Measurements from ENCODE around the gene GYG1. TPM values are rescaled to one million over a fixed set of nuclear protein-coding genes. Genes with fewer than 3 reads are reported as not detected.

Gene GYG1
- 100 to 1,000 TPM; 149 to 182 (median 169) TPM for polyA plus RNA-seq (ENCODE audit: insufficient read depth in 1 of 5, insufficient read length in 5 of 5, low replicate concordance in 1 of 5)
- long read RNA-seq, donor 1, transcript GYG1-205 (2 exons, 704 nt): minor isoform, 5 of 75 reads
- long read RNA-seq, donor 1, transcript GYG1-201 (7 exons, 1,890 nt): major isoform, 25 of 75 reads
- long read RNA-seq, donor 1, partial matches to known transcripts: 45 of 75 reads
- long read RNA-seq, donor 1, other reads (novel, unspliced or antisense): 0 of 75 reads
- long read RNA-seq, donor 2, transcript GYG1-201 (7 exons, 1,890 nt): major isoform, 19 of 47 reads
- long read RNA-seq, donor 2, partial matches to known transcripts: 27 of 47 reads
- long read RNA-seq, donor 2, other reads (novel, unspliced or antisense): 0 of 47 reads
- long read RNA-seq, donor 3, transcript GYG1-201 (7 exons, 1,890 nt): major isoform, 16 of 38 reads
- long read RNA-seq, donor 3, partial matches to known transcripts: 18 of 38 reads
- long read RNA-seq, donor 3, other reads (novel, unspliced or antisense): 0 of 38 reads
- long read RNA-seq, donor 4, transcript GYG1-201 (7 exons, 1,890 nt): major isoform, 19 of 60 reads
- long read RNA-seq, donor 4, partial matches to known transcripts: 40 of 60 reads
- long read RNA-seq, donor 4, other reads (novel, unspliced or antisense): 0 of 60 reads
- long read RNA-seq, donor 5, transcript GYG1-201 (7 exons, 1,890 nt): major isoform, 37 of 87 reads
- long read RNA-seq, donor 5, partial matches to known transcripts: 47 of 87 reads
- long read RNA-seq, donor 5, other reads (novel, unspliced or antisense): 0 of 87 reads
- long read RNA-seq, donor 6, transcript GYG1-201 (7 exons, 1,890 nt): major isoform, 54 of 102 reads
- long read RNA-seq, donor 6, partial matches to known transcripts: 40 of 102 reads
- long read RNA-seq, donor 6, other reads (novel, unspliced or antisense): 5 of 102 reads
- long read RNA-seq, donor 7, transcript GYG1-201 (7 exons, 1,890 nt): major isoform, 23 of 23 reads
- long read RNA-seq, donor 7, partial matches to known transcripts: 0 of 23 reads
- long read RNA-seq, donor 7, other reads (novel, unspliced or antisense): 0 of 23 reads
- long read RNA-seq, donor 8, transcript GYG1-201 (7 exons, 1,890 nt): major isoform, 9 of 11 reads
- long read RNA-seq, donor 8, partial matches to known transcripts: 0 of 11 reads
- long read RNA-seq, donor 8, other reads (novel, unspliced or antisense): 0 of 11 reads

DNA sequence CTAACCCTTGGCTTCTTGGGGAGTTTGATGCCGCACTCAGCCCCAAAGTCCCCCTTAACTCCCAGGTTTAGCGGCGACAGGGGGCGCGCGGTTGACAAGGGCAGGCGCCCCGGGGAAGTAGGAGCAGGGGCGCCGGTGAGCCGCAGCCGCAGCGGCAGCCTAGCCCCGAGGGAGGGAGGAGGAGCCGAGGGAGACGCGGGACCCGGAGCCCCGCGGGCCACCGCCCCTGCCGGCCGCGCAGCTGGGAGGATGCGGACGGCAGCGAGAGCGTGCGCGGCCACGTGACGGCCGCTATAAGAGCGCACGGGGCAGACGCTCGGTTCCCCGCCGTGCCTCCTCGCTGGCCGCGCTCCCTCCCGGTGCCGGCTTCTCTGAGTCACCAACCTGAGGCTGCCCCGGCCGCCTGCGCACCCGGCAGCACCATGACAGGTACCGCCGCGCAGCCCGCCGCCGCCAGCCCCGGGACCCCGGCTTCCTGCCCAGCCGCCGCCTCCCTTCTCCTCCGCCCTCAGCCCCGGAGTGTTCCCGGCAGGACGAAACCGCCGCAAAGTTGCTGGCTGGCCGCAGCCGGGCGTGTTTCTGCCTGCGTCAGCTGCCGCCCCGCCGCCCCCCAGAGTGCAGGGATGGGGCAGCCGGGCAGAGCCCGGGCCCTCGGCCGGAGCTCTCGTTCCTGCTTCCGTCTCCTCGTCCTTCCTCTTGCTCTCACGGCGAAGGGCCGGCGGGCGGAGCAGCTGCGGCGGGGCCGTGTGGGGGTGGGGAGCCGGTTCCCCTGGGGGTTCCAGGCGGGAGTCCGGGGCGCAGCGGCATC is at the start of gene GYG1:
Gene GYG1 (plus strand): TSS at position 322 of the 808 bp plus-strand sequence. CDS start 101 bp downstream, at position 423.
- DNase-seq: peak; percentile 81 to 86

DNA sequence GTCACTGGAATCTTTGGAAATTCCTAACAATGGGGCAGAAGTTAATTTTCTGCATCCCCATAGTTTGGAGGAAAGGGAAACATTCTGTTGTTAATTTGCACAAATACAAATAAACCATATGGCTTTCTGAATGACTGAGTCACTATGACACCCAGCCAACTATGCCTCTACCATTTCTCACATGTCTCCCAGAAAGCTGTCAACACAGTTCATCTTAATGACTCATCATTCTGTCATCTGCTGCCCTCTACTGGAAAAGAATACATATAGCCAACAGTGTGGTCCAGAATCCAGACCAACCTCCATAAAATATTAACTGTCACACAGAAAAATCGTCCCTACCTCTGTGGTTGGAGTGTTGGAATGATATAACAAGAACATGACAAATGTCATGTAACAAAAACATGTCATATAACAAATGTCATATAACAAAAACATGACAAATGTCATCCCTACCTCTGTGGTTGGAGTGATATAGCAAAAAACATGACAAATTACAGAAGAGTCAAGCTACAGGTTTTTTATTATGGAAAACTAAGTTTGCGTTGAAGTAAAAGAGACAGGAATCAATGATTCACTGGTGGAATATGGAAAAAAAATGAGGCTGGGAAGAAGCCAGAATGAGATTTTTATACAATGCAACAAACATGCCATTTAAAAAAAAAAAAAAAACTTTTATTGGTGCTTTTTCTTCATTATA is 47.7 kb upstream of the GYG1 start:
- peak; percentile 45 to 47 for DNase-seq

DNA sequence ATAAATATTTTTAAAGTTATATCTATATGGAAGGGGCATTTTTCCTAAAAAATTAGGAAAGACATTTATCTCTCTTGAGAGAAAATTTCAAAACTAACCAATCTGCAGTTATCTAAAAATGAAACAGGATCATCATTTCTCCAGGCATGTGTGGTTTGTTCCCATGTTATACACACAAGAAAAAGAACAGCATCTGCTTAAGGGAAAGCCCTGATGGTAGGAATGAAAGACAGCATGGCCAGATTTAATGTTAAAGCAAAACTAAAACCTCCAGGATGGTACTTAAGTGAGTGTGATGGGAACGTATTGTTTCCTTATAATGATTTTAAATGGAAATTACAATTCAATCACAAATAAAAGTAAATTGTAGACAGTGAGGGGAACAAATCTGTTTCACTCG is 46.2 kb upstream of the GYG1 start:
- no peak for DNase-seq

DNA sequence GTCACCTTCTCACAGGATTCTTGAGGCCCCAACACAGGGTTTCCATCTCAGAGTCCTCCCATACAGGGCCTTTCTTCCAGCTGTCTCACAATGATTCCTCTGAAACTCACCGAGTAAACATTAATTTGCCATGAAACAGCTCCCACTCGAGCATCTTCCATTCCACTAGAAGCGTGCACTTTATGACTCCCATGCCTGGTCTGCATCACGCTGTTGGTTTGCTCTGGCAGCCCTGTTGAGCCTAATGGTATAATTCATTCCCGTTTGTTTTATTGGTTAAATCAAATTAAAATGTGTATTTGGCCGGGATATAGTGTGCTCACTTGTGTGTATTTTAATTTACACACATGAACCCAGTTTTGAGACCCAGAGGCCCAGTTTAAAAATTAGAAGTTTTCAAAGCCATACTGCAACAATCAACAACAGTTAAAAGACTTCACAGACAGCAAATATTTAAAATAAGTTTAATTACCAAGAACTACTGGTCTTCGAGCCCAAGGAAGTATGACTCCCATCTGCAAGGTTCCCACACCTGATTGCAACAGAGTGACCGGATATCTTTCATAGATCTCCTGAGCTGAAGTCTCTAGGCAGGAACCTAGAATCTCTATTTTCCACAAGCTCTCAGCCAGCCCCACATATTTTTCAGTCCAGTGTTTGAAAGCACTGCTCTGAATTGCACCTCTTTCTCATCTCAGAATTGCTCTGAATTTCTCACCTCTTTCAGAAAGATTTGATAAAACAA is 42.3 kb upstream of the GYG1 start:
- DNase-seq: no peak

DNA sequence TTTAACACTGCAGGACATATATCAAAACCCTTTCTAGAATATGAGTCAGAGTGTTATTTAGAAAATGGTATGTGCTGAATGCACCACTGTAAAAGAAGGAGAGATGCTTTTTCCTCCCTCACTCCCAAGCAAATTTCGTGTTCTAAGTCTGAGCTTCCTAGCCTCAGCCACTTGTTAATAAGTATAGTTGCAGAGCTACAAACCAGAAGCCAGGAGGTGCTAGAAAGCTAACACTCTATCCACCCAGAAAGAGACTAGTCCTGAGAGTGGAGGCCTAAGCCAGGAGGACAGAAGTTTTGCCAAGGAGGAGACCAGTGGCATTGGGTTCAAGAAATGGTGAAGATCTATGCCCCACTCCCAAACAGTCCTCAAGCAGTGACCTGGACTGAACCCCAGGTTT is 40.5 kb upstream of the GYG1 start:
- no peak for DNase-seq

DNA sequence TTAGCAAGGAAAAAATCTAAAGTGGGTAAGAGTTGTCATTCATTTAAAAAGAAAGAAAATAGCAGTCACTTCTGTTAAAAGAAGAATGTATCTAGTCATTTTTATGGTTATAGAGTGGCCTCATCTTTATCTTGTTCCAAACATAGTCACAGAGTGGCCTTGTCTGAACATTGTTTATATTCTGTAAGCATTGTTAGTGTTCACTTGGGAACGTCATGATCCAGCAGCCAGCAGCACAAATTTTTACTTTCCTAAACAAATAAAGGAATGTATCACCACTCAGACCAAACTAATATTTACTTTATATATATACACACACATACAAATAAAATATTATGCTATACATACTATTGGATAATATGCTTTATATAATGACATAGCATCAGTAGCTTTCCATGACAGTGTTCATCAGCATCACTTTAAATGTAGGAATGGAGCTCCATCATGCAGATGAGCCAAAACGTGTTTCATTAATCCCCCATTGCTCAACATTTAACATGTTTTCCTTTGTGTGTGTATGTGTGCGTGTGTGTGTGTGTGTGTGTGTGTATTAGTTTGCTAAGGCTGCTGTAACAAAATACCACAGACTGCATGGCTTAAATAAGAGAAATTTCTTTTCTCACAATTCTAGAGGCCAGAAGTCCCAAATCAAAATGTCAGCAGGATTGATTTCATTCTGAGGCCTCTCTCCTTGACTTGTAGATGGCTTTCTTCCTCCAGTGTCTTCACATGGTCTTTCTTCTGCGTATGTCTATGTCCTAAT is 39.6 kb upstream of the GYG1 start:
- no peak for DNase-seq

DNA sequence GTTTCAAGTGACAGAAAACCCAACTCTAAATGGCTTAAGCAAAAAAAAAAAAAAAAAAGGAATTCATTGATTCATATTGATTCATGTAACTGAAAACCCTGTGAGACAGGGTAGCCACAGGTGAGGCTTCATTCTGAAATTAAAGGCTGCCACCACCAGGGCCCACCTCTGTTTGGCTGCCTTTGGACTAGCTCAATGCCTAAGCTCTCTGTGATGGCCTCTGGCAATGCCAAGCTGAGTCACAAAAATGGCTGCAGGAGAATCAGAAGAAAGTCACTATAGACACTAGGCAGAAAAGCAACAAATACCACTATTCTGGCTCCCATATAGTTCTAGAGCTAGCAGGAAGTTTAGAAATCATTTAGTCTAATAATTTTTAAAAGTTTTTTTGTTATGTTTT is 38.2 kb upstream of the GYG1 start:
- DNase-seq: no peak

DNA sequence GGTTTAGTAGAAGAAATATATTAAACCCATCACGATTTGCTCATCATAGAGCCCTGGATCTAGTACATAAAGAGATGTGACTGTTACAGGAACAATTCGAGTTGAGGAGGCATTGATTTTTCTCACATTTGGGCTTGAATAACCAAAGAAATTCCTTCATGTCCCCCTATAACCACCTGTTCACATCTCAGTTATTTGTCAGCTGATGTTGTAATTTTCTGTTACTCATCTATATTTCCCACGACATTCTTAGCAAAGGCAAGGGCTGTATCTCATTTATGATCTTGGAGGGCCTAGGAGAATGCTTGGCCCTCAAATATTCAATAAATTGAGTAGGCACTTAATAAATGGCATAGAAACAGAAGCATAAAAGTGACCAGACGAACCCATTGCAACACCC is 36.4 kb upstream of the GYG1 start:
- DNase-seq: no peak

DNA sequence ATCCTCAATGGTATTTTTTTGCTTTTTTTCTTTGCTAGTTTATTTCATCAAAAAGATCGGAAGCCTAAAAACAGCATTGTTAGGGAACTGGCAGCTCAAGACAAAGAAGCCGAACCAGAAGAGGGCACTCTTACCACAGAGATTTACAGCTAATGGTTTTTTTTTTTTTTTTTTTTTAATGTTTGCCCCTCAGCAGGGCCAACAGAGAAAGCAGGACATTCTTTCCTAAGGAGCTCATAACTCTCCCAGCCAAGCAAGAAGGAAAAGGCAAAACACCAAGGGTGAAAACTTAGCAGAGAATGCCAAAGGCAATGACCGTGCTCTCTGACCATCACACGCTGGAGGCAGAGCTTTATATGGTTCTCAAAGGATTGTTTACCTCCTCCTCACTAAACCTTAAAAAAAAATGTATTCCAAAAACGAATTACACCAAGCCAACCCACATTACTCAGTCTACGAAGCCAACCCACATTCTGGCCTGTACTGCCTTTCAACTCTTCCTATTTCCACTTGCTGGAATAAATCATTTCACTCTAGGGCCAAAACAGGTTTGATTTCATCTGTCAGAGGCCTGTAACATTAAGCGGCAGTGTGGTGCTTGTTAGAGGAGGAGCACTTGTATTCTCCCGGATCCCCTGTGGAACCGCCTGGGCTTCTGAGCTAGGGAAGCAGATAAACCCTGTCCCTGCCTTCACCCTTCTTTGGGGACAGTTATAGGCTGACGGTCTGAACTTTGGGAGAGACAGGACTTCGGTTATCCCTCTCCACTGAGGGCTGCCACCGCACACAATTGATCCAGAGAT is 35.6 kb upstream of the GYG1 start:
- peak; percentile 76 to 85 for DNase-seq

DNA sequence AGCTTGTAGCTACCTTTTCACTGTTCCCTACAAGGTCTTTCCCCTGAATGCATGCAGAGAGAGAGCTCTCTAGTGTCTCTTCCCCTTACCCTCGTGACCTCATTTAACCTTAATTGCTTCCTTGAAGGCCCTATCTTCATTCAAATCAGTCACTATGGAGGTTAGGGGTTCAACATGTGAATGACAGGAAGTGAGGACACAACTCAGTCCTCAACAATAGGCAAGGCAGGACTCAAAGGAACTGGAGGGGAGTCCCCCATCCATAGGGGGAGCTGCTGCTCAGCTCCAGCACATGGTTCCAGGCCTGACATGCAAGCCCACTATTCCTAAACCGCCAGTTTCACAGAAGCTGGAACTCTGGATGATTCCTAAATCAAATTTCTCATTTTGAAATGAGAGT is 33.8 kb upstream of the GYG1 start:
- no peak for DNase-seq

DNA sequence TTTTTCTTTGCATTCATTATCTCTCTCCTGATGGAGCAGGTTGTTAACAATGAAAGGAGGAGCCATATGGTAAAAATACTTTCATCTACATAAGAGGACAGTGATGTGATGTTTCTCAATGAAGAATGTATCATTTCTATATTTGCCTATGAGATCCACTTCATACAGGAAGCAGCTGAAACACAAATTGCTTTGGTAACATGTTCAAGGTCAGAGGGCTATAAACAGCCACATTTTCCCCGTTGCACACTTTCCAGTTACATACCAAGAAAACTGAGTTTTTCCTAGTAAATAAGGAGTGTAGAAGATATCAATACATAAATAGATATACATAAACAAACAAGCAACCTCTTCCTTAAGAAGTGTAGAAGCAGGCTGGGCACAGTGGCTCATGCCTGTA is 32.6 kb upstream of the GYG1 start:
- no peak for DNase-seq

DNA sequence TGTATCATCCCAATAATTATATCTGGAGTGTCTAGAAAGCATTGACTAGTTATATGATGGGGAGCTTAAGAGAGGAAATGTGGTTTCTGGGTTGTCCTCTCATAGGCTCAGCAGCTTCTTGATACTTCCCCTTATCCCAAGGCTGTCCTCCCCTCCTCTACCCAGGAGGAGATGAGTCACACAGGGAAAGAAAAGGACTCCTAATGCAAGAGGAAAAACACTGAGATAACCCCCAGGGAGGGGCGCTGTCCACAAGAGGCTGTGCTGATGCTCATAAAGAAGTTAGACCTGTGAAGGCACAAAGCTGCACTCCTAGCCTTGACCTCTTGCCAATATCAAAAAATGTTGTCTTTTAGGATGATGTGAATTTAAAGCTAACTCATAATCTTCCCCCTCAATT is 28.8 kb upstream of the GYG1 start:
- no peak for DNase-seq

DNA sequence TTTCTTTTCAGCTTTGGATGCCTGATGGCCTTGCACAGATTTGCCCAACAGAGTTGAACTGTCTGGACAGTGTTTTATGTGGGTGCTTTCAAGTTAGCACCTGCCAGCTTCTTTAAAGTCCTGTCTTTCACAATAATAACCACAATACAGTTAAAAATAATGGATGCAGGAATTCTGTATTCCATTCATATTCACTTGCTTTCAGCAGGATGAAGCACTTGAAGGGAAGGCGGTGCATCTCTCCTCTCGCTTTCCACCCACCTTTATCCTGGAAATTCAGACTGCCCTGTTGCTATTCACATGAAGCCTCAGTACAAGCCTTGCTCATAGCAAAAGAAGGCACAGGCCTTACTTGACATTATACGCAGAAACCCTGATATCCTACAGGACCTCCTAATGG is 26.5 kb upstream of the GYG1 start:
- no peak for DNase-seq

DNA sequence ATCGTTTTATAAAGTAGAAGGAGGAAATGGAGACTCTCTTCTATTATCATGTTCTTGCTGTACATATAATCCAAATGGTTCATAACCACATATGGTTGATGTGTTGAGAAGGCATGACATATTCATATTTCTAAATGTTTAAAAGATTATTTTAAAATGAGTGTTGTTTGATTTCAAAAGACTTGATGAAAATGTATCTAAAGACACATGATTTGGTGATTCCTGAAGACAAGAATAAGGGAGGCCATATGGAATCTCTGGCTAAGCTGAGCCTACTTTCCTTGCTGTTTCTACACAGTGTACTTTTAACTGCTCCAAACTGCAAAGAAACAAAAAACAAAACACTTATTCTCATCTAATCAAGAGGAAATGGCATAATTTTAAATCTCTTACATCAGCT is 23.0 kb upstream of the GYG1 start:
- DNase-seq: peak; percentile 66 to 72

DNA sequence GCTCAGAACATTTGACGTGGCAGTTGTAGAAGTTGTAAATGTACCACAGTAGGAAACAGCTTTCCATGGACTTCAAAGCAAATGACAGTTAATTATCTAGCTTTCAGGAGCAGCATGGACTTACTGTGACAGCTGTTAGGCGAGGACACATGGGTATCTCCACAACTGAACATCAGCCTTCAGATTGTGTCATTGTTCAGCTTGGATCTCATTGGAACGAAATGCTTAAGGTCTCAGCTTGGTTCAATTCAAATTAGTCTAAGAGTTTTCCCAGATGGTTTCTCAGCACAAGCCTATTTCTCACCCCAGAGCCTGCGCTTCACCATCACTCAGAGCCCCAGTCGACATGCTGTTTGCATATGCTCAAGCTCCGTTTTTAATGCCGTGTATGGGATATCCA is 21.1 kb upstream of the GYG1 start:
- peak in 1 of 2 donors; percentile 45 for DNase-seq

DNA sequence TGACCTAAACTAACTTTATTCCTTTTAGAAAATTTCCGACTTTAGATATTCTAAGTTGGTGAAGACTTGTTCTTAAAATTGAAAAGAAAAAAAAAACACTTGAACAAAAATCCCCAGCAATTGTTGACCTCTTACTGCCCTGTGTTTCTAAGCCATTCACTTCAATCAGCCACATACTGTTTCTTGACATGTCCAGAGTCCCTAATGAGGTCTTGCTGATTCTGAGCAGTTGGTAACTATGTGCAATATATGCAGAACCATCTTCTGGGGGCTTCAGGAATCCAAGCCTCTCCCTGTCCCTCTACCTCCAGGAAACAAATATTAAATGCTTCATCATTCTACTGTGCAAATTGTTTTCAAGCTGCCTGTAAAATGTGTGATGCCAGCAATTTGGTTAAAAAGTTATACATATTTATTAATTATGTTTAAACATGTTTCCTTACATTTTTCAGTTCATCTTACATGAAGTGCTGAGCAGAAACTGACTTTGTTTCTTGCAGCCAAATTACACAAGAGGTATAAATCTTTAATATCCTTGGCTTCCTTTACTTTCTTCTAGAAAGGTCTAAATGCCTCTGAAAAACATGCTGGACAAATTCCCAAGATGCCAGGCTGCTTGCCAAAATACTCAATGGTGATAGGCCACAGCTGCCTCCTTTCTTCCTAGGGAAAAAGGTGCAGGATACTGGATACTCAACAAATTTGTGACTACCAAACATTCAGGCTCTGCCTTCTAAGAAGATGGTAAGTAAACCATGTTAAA is 19.8 kb upstream of the GYG1 start:
- peak; percentile 81 to 83 for DNase-seq

DNA sequence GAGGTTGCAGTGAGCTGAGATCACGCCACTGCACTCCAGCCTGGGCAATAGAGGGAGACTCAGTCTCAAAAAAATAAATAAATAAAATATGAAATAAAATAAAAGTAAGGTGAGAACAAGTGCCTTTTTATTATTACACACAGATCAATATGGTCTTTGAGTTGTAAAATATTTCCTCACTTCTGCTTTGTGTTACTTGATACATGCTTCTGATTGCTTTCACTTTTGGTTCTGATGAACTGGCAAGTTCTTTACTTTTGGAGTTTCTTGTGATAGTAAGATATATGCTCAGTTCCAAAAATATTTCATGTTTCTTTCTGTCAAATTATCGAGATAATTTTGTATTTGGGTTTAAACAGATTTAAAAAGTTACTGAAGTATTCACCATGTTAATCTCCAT is 16.6 kb upstream of the GYG1 start:
- no peak for DNase-seq

Data from right lung (tissue), 10 donors.